Measurements from ENCODE around the gene F7.
"Not testable (repeated sequence)": the region's sequence is repeated elsewhere in the genome, so short reads cannot be mapped to it uniquely, and the experiment has no call there.

DNA sequence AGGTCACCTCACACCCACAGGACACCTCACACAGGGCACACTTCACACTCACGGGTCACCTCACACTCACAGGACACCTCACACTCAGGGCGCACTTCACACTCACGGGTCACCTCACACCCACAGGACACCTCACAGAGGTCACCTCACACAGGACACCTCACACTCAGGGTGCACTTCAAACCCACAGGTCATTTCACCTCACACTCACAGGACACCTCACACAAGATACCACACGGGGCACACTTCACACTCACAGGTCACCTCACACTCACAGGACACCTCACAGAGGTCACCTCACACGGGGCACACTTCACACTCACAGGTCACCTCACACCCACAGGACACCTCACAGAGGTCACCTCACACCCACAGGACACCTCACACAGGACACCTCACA lies 6.2 kb downstream of the F7 start:
- TF ChIP-seq, protein P1, sequence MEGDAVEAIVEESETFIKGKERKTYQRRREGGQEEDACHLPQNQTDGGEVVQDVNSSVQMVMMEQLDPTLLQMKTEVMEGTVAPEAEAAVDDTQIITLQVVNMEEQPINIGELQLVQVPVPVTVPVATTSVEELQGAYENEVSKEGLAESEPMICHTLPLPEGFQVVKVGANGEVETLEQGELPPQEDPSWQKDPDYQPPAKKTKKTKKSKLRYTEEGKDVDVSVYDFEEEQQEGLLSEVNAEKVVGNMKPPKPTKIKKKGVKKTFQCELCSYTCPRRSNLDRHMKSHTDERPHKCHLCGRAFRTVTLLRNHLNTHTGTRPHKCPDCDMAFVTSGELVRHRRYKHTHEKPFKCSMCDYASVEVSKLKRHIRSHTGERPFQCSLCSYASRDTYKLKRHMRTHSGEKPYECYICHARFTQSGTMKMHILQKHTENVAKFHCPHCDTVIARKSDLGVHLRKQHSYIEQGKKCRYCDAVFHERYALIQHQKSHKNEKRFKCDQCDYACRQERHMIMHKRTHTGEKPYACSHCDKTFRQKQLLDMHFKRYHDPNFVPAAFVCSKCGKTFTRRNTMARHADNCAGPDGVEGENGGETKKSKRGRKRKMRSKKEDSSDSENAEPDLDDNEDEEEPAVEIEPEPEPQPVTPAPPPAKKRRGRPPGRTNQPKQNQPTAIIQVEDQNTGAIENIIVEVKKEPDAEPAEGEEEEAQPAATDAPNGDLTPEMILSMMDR (conservative IDR thresholded peaks at IDR 0.05; ENCODE audit: low read depth, low read length) = not testable (repeated sequence)
- TF ChIP-seq POLR2A (IDR thresholded peaks at IDR 0.05; ENCODE audit: low read depth, low read length); RAD21 (IDR thresholded peaks at IDR 0.05; ENCODE audit: low read length); RCOR1 (IDR thresholded peaks at IDR 0.05; ENCODE audit: insufficient replicate concordance, low read length); FOS (IDR thresholded peaks at IDR 0.05; ENCODE audit: low read depth, low read length); MXI1 (IDR thresholded peaks at IDR 0.05; ENCODE audit: borderline replicate concordance, low read depth, low read length); RFX5 (IDR thresholded peaks at IDR 0.05; ENCODE audit: low read depth, low read length); BHLHE40 (IDR thresholded peaks at IDR 0.05; ENCODE audit: low read depth, low read length); CEBPB (IDR thresholded peaks at IDR 0.05; ENCODE audit: low read depth, low read length); NFE2L2 (IDR thresholded peaks at IDR 0.05; ENCODE audit: low read depth, low read length); SMC3 (IDR thresholded peaks at IDR 0.05; ENCODE audit: low read depth, low read length); MAFK (IDR thresholded peaks at IDR 0.05; ENCODE audit: low read depth, low read length); MAZ (IDR thresholded peaks at IDR 0.05; ENCODE audit: borderline replicate concordance, low read depth, low read length): not testable (repeated sequence)
- TF ChIP-seq, protein P2, sequence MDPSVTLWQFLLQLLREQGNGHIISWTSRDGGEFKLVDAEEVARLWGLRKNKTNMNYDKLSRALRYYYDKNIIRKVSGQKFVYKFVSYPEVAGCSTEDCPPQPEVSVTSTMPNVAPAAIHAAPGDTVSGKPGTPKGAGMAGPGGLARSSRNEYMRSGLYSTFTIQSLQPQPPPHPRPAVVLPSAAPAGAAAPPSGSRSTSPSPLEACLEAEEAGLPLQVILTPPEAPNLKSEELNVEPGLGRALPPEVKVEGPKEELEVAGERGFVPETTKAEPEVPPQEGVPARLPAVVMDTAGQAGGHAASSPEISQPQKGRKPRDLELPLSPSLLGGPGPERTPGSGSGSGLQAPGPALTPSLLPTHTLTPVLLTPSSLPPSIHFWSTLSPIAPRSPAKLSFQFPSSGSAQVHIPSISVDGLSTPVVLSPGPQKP (IDR thresholded peaks at IDR 0.05; ENCODE audit: borderline replicate concordance, low read depth, low read length) = not testable (repeated sequence)
